ENCODE data around the gene ZCCHC10.
A peak's percentile ranks its signal among the peaks of the same experiment; 100 is the strongest.
"Not testable (repeated sequence)": the region's sequence is repeated elsewhere in the genome, so short reads cannot be mapped to it uniquely, and the experiment has no call there.

The ZCCHC10 gene

DNA sequence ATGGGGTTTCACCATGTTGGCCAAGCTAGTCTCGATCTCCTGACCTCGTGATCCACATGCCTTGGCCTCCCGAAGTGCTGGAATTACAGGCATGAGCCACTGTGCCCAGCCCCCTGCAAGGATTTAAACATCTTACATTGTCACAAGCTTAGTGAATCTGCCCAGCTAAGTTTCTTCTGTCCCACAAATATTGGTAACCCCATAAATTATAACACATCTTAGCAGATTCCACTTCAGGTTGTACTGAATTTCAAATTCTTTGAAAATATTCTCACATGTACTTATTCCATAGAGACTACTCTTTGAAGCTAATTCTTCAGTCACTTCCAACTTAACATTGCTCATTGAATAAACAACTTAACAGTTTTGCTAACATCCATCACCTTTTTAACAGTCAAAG lies 49.5 kb downstream of the ZCCHC10 start:
- TF ChIP-seq, protein P1, sequence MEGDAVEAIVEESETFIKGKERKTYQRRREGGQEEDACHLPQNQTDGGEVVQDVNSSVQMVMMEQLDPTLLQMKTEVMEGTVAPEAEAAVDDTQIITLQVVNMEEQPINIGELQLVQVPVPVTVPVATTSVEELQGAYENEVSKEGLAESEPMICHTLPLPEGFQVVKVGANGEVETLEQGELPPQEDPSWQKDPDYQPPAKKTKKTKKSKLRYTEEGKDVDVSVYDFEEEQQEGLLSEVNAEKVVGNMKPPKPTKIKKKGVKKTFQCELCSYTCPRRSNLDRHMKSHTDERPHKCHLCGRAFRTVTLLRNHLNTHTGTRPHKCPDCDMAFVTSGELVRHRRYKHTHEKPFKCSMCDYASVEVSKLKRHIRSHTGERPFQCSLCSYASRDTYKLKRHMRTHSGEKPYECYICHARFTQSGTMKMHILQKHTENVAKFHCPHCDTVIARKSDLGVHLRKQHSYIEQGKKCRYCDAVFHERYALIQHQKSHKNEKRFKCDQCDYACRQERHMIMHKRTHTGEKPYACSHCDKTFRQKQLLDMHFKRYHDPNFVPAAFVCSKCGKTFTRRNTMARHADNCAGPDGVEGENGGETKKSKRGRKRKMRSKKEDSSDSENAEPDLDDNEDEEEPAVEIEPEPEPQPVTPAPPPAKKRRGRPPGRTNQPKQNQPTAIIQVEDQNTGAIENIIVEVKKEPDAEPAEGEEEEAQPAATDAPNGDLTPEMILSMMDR (conservative IDR thresholded peaks at IDR 0.05) = no peak
- no peak for TF ChIP-seq ZFX (IDR thresholded peaks at IDR 0.05)
- H3K27ac ChIP-seq = no peak overlapping the region

DNA sequence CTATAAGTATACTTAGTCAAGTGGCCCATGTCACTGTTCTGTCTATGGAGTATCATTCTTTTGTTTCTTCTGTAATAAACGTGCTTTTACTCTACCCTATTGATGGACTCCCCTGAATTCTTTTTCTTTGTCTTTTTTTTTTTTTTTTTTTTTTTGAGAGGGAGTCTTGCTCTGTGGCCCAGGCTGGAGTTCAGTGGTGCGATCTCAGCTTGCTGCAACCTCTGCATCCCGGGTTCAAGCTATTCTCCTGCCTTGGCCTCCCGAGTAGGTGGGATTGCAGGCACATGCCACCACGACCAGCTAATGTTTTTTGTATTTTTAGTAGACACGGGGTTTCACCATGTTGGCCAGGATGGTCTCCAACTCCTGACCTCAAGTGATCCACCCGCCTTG lies 53.9 kb downstream of the ZCCHC10 start:
- H3K27ac ChIP-seq = not testable (repeated sequence)

DNA sequence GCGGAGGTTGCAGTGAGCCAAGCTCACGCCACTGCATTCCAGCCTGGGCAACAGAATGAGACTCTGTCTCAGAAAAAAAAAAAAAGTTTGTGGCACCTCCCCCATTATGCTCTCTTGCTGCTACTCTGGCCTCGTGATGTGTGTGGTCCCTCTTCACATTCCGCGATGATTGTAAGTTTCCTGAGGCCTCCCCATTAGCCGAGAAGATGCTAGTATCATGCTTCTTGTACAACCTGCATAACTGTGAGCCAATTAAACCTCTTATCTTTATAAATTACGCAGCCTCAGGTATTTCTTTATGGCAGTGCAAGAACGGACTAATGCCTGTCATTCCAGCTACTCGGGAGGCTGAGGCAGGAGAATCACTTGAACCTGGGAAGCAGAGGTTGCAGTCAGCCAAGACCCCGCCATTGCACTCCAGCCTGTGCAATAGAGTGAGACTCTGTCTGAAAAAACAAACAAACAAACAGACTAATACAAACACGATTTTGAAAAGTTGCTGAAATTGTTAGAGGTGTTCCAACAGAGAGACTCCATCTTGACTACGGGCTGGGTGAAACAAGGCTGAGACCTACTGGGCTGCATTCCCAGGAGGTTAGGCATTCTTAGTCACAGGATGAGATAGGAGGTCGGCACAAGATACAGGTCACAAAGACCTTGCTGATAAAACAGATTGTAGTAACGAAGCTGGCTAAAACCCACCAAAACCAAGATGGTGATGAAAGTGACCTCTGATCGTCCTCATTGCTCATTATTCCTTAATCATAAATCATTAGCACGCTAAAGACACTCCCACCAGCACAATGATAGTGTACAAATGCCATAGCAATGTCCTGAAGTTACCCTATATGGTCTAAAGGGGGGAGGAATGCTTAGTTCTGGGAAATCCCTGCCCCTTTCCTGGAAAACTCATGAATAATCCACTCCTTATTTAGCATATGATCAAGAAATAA lies 54.6 kb downstream of the ZCCHC10 start:
- no peak overlapping the region for H3K27ac ChIP-seq
- TF ChIP-seq ZFX (IDR thresholded peaks at IDR 0.05) = no peak
- TF ChIP-seq, protein P1 (conservative IDR thresholded peaks at IDR 0.05) = no peak

DNA sequence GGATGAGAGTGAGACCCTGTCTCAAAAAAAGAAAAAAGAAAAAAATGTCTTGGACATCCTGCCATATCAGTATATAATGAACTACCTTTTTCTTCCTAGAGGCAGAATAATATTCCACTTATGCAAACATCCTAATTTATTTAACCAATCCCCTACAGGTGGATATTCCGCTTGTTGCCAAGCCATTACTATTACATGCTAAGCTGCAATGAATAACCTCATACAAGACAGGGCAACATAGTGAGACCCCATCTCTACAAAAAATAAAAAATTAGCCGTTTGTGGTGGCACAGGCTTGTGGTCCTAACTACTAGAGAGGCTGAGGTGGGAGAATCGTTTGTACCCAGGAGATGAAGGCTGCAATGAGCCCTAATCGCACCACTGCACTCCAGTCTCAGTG lies 61.2 kb downstream of the ZCCHC10 start:
- TF ChIP-seq ZFX (IDR thresholded peaks at IDR 0.05) = no peak
- TF ChIP-seq, protein P1 (conservative IDR thresholded peaks at IDR 0.05) = no peak
- H3K27ac ChIP-seq = peak overlapping the region; percentile 98

DNA sequence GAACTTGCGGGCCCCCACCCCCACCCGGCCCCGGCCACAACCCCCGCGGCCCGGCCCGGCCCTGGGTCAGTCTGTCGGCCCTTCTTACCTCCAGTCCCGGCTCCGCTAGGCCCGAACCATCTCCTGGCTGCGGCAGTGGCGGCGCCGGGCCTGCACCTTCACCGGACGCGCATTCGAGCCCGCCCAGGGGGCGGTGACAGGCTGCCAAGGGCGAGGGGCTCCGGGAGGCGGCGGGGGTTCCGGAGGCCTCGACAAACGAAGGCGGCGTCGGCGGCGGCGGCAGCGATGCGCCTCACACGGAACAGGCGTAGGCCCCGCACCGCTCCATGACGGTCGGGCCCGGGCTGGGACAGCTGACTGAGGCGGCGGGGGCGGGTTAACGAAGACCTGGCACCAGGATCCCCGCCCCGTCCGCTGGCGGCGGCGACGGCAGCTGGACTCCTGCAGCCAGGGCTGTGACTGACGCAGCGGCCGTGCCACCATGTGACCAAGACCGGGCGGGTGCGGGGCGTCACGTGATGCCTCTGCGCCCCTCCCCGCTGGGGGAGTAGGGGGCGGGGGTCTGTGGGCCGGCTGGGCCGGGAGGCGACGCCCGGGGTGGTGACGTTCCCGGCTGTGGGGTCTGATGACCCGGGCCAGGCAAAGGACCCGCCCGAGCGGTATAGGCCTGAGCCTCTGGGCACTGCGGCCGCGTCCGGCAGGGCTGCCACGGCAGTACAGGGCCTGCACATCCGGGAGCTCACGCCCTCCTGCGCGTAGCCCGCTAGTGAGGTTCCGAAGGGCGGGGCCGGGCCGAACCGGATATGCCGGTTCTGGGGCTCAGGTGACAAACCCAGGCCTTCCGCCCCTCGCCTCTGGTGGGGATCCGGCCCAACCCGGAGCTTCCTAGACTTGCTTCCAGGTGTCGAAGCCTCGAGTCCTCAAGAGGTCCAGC lies 62.9 kb downstream of the ZCCHC10 start, which contains the start of gene AFF4:
AFF4 (minus strand) TSS at position 464 of the 934 bp plus-strand sequence. CDS start 26,445 bp downstream, outside the sequence.
- peak; percentile 96 for TF ChIP-seq ZFX (IDR thresholded peaks at IDR 0.05)
- TF ChIP-seq, protein P1 (conservative IDR thresholded peaks at IDR 0.05) = no peak
- peak within 1 kb of the TSS; percentile 98 for H3K27ac ChIP-seq

DNA sequence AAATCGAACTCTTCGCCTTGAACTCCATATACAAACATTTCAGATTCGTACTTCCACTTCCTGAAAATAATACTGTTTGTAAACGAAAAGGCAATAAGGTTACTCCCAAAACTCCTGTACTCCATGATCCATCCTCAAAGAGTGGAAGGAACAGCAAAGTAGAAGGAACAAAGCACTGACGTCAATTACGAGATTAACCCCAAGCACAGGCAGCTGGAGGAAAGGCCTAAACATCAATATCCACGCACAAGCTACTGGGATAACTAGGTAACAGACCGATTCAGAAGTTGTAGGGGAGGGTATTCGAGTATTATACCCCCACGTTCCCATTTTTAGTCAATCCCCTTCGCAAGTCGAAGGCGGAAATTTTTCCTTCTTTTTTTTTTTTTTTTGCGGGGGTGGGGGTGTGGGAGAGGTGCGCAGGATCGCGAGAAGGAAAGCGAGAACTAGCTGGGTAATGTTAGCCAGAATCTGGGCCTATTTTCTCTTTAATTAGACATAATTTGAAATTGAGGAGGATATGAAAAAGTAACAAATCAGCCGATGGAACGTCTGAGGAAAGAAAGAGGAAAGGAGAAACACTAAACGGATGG lies 63.8 kb downstream of the ZCCHC10 start:
- TF ChIP-seq, protein P1 (conservative IDR thresholded peaks at IDR 0.05) = no peak
- no peak for TF ChIP-seq ZFX (IDR thresholded peaks at IDR 0.05)

DNA sequence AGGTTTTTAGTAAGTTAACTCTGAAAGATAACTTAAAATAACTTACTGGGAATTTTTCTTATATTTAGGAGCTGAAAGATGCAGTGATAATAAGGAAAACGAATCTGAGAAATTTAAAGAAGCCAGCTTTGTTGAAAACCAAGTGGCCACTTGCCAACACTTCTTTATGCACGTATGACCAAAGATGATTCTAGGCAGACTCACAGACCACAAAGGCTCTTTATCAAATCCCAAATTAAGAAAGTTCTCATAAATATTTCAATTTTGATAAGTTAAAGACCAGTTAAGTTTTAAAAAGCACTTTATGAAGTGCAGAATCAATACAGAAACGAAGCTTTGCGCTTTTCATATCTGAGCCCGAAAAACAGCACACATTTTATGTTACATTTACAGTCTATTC lies 64.5 kb downstream of the ZCCHC10 start:
- TF ChIP-seq ZFX (IDR thresholded peaks at IDR 0.05) = no peak
- TF ChIP-seq, protein P1 (conservative IDR thresholded peaks at IDR 0.05) = no peak
- no peak overlapping the region for H3K27ac ChIP-seq

More for the DNA sequence above, 63.8 kb downstream of the ZCCHC10 start:
- peak overlapping the region; percentile 98 for H3K27ac ChIP-seq

DNA sequence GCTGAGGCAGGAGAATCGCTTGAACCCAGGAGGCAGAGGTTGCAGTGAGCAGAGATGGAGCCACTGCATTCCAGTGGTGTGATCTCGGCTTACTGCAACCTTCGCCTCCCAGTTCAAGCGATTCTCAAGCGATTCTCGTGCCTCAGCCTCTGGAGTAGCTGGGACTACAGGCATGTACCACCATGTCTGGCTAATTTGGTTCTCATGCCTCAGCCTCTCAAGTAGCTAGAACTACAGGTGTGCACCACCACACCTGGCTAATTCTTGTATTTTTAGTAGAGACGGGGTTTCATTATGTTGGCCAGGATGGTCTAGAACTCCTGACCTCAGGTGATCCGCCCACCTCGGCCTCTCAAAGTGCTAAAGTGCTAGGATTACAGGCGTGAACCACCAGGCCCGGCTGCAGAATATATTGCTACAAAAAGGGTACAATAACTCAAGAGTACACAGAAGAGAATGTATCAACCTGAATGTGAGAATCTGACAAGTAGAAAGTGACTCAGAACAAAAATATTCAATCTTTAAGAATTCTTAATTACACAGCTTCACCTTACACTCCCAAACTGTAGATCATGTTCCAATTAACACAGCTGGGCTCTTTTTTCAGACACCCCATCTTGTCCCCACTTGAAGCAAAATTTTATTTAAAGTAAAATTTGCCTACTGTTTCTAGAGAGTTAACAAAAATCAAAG lies 65.1 kb downstream of the ZCCHC10 start:
- H3K27ac ChIP-seq = not testable (repeated sequence)

DNA sequence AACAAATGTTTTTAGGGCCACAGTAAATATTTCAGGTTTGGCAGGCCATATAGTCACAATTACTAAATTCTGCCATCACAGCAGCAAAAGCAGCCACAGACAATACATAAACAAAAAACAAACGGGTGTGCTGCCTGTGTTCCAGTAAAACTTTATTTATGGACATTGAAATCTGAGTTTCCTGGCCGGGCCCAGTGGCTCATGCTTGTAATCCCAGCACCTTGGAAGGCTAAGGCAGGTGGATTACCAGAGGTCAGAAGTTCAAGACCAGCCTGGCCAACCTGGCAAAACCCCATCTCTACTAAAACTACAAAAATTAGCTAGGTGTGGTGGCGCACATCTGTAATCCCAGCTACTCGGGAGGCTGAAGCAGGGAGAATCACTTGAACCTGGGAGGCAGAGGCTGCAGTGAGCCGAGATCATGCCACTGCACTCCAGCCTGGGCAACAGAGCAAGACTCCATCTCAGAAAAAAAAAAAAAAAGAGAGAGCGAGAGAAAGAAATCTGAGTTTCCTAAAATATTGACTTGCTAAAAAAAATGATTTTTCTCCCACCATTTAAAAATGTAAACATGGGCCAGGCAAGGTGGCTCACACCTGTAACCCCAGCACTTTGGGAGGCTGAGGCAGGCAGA lies 70.1 kb downstream of the ZCCHC10 start:
- not testable (repeated sequence) for H3K27ac ChIP-seq

Data from C4-2B (cell line).